Stomach (tissue), 4 donors: ENCODE measurements around the gene FRY.

Experiments used
- CTCF ChIP-seq, 7 experiments: fragments of 450-650 bp in 4 of 7; fragments of 200-600 bp in 3 of 7; sonication (generic) in 3 of 7; IDR thresholded peaks; one replicate each; pipeline ENCODE4 v1.5.1; 2016 to 2019; ENCODE audit warnings: antibody characterized with exemption in 7 of 7, control low read depth in 2 of 7, mild to moderate bottlenecking in 1 of 7
- EP300 ChIP-seq: sonication (generic); formaldehyde crosslinking; IDR thresholded peaks from one replicate; pipeline ENCODE4 v1.6.1; 2017; ENCODE audit warnings: antibody characterized with exemption
- POLR2A ChIP-seq, 4 donors: fragments of 450-650 bp; IDR thresholded peaks; one replicate each; pipeline ENCODE4 v1.6.1; 2016; ENCODE audit warnings: antibody characterized with exemption in 4 of 4, control low read depth in 2 of 4, mild to moderate bottlenecking in 1 of 4, moderate library complexity in 1 of 4

- no peak for TF ChIP-seq CTCF (IDR thresholded peaks at IDR 0.05)
- no peak for TF ChIP-seq EP300
- no peak for TF ChIP-seq POLR2A (IDR thresholded peaks at IDR 0.05)
Observed at GRCh38 chr13:32317716-32318465, 286.3 kb downstream of the FRY start.
